Activated T-cell treated with anti-CD3 and anti-CD28 coated beads for 24 hours (primary cell): ENCODE measurements around the gene IL11RA.

ENCODE experiments used
- DNase-seq: peaks from one replicate; pipeline ENCODE4 v3.0.0-alpha.2; 2020; ENCODE audit warnings: low read depth

IL11RA gene

DNA sequence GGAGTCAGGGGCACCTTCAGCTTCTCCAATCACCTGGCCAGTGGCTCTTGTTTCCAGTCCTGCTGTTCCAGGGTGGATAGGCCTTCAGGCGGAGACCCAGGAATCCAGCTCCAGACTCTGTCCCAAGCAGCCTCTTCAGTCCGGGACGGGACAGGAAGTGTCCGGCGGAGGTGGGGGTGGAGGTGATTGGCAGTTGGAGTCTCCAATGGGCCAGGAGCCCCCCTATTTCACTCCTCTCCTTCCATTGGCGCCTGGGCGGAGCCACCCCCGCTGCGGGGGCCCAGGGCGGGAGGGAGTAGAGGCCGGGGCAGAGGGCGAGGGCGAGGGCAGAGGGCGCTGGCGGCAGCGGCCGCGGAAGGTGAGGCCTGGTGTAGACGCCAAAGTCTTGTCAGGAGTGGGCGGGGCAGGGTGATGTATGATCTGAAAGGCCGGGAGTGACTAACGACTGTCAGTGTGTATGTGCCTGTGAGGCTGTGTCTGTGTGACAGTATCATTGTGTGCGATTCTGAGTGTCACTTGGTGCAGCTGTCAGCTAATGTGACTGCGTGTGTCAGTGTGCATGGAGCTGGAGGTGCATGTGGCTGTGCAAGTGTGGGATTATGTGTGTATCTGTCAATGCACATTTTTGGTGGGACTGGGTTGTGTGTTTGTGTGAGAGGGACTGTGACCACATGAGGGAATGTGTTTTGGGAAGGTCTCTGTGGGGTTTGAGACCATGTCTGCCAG, at the start of gene IL11RA:
Gene IL11RA, plus strand, starts transcription at position 310 of the 726 bp plus-strand sequence. CDS start 3,033 bp downstream, outside the sequence.
- DNase-seq, result peak; percentile 50

DNA sequence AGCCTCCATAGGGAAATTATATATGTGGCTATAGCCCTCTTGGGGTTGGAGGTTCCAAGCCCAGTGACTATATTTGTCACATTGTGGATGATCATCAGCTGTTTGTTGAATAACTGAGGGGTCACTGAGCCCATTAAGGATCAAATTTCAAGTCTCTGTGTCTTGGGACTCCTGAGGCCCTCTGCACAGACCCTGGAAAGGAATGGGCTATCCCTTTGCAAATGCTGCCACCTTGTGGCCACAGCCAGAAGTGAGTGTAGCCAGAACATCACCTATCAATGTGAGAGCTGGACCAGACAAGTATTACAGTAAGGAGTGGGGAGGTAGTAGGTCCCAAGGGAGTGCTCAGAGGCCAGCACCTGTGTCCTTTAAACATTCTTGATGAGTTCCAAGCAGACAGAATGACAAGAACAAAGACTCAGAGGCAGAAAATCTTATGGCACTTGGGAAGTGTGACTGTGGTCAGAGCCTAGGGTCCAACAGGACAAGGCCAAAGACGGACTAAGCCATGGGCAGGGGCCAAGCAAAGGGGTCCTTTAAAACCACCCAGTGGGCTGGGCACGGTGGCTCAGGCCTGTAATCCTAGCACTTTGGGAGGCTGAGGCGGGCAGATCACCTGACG, 48.3 kb upstream of the IL11RA start:
- DNase-seq, result peak; percentile 74

- no peak for DNase-seq
These were observed 45.8 kb upstream of the IL11RA start for GRCh38 chr9:34606190-34606589.

- DNase-seq, result no peak
These were observed 45.1 kb upstream of the IL11RA start for GRCh38 chr9:34606905-34607304.

- DNase-seq, result no peak
These were observed 44.7 kb upstream of the IL11RA start for GRCh38 chr9:34607331-34607730.

GRCh38 chr9:34610434-34611206, 41.4 kb upstream of the IL11RA start:
- DNase-seq, result no peak

DNA sequence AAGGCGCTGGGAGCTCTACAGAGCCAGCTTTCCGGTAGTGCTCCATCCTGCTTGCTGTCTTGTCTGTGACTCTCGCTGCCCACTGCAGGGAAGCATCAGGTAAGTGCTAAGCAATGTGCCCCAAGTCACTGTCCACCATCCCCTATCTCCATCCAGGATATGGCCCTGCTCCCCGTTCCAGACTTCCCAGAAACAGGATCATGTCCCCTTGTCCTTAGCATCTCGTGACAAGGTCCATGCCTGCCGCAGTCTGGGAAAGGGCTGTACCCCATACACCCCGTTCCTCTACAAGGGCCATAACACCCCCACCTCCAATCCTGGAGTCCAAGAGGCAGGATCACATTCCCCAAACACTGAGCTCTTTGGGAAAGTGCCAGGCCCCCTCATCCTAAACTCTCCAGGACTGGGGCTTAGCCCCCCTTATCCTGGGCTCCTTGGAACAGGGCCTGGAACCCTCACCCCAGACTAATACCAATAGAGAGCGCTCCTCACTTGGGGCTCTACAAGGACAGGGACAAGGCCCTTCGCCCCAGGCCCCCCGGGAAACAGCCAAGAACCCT, 40.7 kb upstream of the IL11RA start:
- DNase-seq, result no peak

DNA sequence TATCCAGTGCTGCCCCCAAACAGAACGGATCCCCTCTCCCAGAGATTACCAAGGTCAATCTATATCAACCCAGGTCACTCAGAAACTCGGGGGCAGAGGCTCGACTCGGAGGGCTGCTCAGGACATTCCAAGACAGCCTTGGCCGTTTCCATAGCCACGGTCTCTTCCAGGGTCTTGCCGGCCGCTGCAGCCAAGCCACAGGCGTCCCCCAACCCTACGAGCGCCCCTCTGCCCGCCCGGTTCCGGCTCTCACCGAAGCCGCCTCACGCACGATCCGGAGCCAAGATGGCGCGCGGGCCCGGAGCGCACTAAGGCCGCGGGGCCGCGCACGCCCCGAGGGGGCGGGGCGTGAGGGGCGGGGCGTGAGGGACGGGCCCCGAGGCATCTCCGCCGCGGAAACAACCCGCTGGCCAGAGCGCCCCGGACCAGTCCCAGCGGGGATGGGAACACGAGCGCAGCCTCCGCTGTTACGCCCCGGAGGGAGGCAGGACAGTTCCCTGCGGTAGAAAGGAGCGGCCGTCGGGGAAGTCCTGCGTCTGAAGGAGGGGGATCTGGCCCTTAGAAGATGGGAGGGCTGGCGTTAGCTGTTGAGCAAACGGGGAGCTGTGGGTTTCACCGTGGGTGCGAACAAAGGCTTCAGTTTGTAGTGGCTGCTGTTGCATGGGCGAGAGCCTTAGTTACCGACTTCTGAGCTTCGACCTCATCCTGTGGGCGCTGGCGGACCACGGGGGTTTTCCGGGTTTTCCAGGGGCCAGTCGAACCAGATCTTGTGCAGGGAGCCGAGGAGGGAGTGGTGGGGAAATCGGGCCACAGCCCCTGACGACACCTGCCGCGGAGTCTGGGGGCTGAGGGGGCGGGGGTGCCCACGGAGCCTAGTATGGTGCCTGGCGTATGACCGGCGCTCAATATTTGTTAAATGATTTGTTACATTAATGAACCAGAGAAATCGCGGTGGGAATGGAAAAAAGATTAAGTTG, 39.9 kb upstream of the IL11RA start, which contains the start of gene RPP25L:
Gene RPP25L, minus strand, starts transcription at position 287 of the 977 bp plus-strand sequence. CDS start 801 bp downstream, outside the sequence.
- peak; percentile 83 for DNase-seq

DNA sequence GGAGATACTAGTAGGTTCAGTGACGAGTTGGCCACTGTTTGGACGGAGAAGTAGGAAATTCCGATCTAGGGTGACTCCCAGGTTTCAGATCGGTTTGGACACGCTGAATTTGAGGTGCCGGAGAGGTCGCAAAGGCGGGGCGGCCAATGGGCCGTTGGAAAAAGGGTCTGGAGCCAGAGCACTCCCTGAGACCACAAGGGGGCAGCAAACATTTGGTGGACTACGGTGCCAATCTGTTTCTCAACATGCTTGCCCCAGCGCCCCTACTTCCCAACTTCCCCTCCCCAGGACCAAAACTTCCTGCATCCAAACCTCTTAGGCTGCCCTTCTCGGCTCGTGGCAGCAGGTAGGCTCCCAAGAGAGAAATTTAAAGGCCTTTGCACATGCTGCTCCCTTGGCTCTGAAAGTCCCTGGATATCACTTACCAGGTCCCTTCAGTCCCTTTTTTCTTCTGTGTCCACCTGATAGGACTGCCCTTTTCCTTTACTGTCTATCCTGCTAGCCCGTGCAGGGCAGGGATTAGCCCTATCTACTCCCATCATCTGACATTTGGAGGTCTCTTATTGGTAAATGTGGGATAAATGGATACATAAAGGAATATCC, 39.1 kb upstream of the IL11RA start:
- DNase-seq, result peak; percentile 63

DNA sequence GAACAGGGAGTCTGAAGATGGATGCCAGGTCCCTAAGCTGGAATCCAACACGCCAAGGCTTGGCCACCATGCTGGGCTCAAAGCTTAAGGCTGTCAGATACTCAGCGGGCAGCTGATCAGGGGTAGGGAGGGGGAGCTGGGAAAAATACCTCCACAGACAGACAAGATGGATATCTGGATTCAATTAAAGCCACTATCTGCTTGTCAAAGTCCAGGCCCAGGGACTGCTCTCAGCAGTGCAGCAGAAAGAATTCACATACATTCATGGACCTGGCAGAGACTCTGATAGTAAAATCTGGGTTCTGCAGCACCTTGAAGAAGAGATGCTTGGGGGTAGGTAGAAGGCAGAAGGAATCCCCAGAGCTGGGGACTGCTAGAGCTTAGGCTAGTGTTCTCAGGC, 36.9 kb upstream of the IL11RA start:
- DNase-seq, result no peak

- peak; percentile 87 for DNase-seq
These were observed 31.7 kb upstream of the IL11RA start, which contains the start of gene DCTN3 for GRCh38 chr9:34620061-34620994. Gene DCTN3 (minus strand): TSS chr9:34620495. CDS start chr9:34620464, 31 bp downstream.

DNA sequence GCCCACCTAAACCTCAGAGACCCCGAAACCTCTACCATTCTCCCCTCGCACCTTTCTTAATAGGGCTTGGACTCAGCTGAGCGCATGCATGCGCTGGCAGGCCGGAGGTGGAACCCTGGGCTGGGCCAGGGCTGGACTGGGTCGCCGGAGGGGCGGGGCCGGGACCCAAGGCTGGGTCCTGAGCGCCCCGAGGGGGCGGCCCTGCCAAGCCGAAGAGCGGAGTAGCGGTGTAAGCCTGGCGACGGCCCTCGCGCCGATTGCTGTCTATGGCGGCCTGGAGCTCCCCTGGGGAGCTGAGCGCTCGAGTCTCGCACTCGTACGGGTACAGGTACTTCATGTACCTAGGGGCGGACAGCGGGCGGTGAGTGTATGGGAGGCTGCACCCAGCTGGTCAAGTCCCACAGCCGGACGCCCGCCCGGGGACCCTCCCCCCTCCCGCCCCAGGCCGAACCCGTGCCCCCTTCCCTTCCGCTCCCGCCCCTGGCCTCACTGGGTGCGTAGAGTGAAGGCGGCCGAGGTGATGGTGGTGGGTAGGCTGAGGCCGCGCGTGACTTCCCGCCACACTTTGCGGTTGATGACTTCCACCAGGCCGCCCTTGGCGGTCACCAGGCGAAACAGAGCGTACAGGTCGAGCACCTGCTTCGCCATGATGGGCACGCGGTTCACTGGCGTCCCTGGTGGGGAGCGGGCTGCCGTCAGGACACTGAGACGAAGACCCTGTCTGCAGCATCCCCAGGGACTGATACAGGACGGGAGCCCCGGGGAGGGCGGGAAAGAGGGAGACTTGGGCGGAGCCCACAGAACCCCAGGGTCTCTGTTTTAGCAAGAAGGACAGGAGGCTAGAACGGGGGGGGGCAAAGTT, 28.4 kb upstream of the IL11RA start:
- DNase-seq, result no peak

DNA sequence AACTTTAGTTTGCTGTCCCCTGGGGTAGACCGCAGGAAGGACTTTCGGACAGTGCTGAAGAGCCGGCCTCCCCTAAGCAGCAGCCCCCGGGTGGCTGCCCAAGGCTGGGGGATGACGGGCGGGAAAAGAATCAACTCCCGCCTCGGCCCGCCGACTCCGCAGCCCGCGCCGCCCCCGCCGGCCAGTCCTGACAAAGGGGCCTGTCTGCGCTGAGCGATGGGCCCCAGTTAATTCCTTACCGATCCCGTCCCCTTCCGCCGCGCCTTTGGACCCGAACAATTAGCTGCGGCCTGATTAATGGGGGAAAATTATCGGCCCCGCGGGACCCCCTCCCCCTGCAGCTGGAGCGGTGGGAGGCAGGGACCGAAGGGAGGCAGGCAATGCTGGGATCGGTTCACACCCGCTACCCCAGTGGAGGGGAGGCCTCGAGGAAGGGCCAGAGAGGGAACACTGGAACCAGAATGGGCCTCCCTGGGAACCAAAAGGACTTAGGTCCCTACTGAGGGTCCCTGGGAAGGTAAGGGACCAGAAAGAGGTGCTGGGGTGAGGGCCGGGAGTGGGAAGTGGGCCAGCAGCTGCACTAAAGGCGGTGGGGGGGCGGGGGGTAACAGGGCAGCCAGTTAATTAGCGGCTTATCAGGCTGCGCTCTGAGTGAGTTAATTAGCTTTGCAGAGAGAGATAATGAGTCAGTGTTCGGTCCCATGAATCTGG, 27.4 kb upstream of the IL11RA start:
- DNase-seq, result no peak

- DNase-seq, result no peak
These were observed 26.8 kb upstream of the IL11RA start for GRCh38 chr9:34625186-34625486.

- DNase-seq, result no peak
These were observed 24.0 kb upstream of the IL11RA start for GRCh38 chr9:34627716-34628655.

GRCh38 chr9:34628656-34629490, 23.1 kb upstream of the IL11RA start, which contains the start of gene ARID3C:
Gene ARID3C (minus strand): TSS chr9:34629066. CDS start chr9:34628014, 1,052 bp downstream.
- peak; percentile 35 for DNase-seq
